ENCODE results near the gene RECK. TPM values are rescaled to one million over a fixed set of nuclear protein-coding genes. Genes with fewer than 3 reads are reported as not detected.
"Not testable (repeated sequence)": the region's sequence is repeated elsewhere in the genome, so short reads cannot be mapped to it uniquely, and the experiment has no call there.

The RECK gene
- total RNA-seq, 1 donor from 2014 or later: 3.8 TPM

DNA sequence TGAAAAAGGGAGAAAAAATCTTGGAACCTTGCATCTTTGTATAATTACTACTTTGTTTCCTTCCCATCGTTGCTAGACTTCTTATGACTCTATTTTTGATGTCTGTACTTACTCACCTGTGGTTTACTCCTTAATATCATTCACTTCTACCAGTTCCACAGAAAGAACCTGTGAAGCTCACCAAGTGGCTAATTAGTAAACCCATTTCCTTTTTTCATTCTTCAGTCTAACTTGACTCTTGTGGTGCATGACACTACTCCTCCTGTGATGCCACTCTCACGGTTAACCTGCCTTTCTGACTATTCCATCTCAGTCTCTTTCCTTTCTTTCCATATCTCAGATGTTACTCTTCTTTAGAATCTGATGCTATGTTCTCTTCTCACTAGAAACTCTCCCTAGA is 14.6 kb downstream of the RECK start:
- H3K36me3 Mint-ChIP-seq (ENCODE audit: low read depth): peaks cover 1% of the 10 kb centered on the region
- no peak for DNase-seq (ENCODE audit: low spot score)
- no peak overlapping the region for H3K4me3 Mint-ChIP-seq
- H3K27ac Mint-ChIP-seq: no peak overlapping the region
- no peaks in the 10 kb centered on the region for H3K4me1 Mint-ChIP-seq (ENCODE audit: low read depth)
- intact Hi-C loops (cut with micrococcal nuclease): loop anchor here (2.0 kb wide), 1 partner anchor 15 kb away; the partner anchor contains the start of gene RECK
- no peaks in the 10 kb centered on the region for H3K27me3 Mint-ChIP-seq (ENCODE audit: insufficient read depth)
- H3K9me3 Mint-ChIP-seq: no peaks in the 10 kb centered on the region

DNA sequence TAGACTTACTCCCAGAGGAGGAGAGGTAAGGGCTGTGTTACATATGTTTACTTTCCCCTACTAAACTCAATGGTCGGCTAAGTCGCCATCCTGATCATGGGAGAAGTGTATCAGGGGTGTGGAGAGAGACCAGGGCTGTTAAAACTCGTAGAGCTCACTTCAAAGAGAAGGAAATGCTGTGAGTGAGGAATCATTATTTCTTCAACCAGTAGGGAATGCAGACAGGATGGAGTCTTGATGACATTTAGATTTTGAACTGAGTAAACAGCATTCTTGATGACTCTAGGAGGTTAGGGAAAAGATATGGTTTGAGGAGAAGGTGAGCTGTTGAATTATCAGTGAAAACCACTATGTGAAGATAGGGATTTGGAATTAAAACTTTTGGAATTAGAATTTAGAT is 17.3 kb downstream of the RECK start:
- Mint-ChIP-seq H3K27ac (no peak overlapping the region), H3K36me3 (ENCODE audit: low read depth) (peaks cover 4% of the 10 kb centered on the region), H3K27me3 (ENCODE audit: insufficient read depth) (no peaks in the 10 kb centered on the region), H3K4me3 (no peak overlapping the region), H3K9me3 (no peaks in the 10 kb centered on the region), H3K4me1 (ENCODE audit: low read depth) (no peaks in the 10 kb centered on the region)
- intact Hi-C loops (cut with micrococcal nuclease): no loop called here
- DNase-seq (ENCODE audit: low spot score): no peak

DNA sequence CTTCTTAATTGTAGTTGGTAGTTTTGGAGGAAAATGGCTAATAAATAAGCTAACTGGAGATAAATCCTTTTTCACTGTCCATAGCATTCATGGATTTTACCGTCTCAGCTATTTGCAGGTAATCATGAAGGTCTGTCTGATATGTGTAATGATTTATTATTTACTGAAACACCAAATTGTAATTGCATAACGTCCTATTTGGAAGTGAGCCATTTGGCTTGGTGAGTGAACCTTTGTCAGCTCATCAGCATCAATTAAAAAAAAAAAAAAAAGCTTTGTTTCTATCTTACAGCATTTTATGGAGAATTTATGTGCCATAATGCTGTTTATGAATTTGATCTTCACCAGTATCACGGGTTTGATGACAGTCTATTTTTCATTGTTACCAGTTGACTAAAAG is 20.2 kb downstream of the RECK start:
- intact Hi-C loops (cut with micrococcal nuclease): no loop called here
- DNase-seq (ENCODE audit: low spot score): no peak
- Mint-ChIP-seq H3K4me3 (no peak overlapping the region), H3K27me3 (ENCODE audit: insufficient read depth) (no peaks in the 10 kb centered on the region), H3K27ac (no peak overlapping the region), H3K36me3 (ENCODE audit: low read depth) (peaks cover 11% of the 10 kb centered on the region), H3K9me3 (no peaks in the 10 kb centered on the region), H3K4me1 (ENCODE audit: low read depth) (no peaks in the 10 kb centered on the region)

DNA sequence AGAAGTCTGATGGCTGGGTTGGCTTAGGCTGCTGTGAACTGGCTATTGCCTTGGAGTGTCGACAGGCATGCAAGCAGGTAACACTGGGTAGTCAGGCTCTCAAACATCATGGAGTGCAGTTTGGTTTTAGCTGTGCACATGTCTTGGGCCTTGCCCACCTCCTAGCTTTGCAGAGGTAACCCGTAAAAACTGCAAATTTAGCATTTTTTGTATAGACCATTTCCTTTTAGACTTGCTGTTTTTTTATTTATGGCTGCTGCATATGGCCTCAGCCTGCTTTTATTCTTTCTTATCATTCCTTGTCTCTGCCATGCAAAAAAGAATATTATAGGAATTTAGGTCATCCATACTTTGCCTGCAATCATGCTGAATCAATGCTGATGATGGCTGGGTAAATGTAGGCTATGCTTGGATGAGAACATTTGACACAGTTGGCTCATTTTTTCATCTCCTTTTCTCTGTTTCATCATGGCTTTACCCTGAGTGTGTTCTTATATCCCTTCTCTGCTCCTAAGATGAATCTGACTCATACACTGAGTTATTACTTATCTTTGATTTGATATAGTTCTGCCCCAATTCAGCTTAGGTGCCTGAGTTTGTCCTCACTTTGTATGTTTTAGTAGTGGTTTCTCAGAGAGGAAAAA is 27.2 kb downstream of the RECK start:
- DNase-seq (ENCODE audit: low spot score): no peak
- intact Hi-C loops (cut with micrococcal nuclease): no loop called here
- no peak overlapping the region for H3K27ac Mint-ChIP-seq
- H3K4me1 Mint-ChIP-seq (ENCODE audit: low read depth): peaks cover 6% of the 10 kb centered on the region
- peaks cover 20% of the 10 kb centered on the region for H3K36me3 Mint-ChIP-seq (ENCODE audit: low read depth)
- no peak overlapping the region for H3K4me3 Mint-ChIP-seq
- no peaks in the 10 kb centered on the region for H3K9me3 Mint-ChIP-seq
- no peaks in the 10 kb centered on the region for H3K27me3 Mint-ChIP-seq (ENCODE audit: insufficient read depth)

DNA sequence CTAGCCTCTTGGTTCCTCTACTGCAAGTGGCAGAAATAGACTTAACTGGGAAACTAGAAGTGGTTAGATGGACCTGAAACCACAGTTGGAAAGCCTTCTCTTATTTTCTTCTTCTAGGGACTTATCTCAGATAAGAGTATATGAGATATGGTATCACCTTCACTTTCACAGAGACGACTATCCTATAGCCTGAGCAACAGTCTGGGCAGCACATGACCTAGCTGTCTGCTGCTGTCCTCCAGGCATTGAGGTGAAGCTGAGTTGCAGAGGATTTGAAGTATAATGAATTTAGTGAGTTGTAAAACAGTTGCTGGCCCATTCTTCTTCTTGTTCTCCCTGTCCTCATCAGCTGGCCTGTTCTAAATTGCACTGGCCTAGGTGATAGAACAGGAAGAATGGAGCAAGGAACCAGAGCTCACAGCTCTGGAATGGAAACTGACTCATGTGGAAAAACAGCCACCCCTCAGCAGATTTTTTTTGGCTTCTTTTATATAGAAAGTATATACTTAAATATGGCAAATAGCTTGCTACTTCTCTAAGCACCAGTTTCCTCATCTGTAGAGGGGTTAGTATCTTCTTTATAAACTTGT is 27.8 kb downstream of the RECK start:
- DNase-seq (ENCODE audit: low spot score): no peak
- peaks cover 6% of the 10 kb centered on the region for H3K4me1 Mint-ChIP-seq (ENCODE audit: low read depth)
- H3K4me3 Mint-ChIP-seq: no peak overlapping the region
- H3K27me3 Mint-ChIP-seq (ENCODE audit: insufficient read depth): no peaks in the 10 kb centered on the region
- no peaks in the 10 kb centered on the region for H3K9me3 Mint-ChIP-seq
- no peak overlapping the region for H3K27ac Mint-ChIP-seq
- intact Hi-C loops (cut with micrococcal nuclease): no loop called here
- peaks cover 20% of the 10 kb centered on the region for H3K36me3 Mint-ChIP-seq (ENCODE audit: low read depth)

DNA sequence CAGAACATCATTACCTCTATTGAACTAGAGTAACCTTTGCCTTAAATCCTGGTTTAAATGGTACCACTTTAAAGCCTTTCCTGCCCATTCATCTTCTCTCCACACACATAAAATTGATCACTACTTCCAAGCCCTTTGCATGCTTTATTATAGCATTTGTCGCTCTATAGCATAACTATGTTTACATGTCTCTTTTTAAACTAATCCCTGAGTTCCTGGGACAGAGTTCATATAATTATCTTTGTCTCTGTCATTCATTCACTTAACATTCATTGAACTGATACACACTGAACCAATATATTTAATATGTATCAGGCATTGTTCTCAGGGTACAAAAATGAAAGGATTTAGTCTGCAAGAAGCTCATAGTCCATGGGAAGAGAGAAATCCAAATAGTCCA is 37.3 kb downstream of the RECK start:
- H3K9me3 Mint-ChIP-seq: no peaks in the 10 kb centered on the region
- H3K4me1 Mint-ChIP-seq (ENCODE audit: low read depth): no peaks in the 10 kb centered on the region
- H3K27ac Mint-ChIP-seq: no peak overlapping the region
- intact Hi-C loops (cut with micrococcal nuclease): no loop called here
- peaks cover 2% of the 10 kb centered on the region for H3K36me3 Mint-ChIP-seq (ENCODE audit: low read depth)
- no peaks in the 10 kb centered on the region for H3K27me3 Mint-ChIP-seq (ENCODE audit: insufficient read depth)
- no peak overlapping the region for H3K4me3 Mint-ChIP-seq
- no peak for DNase-seq (ENCODE audit: low spot score)

DNA sequence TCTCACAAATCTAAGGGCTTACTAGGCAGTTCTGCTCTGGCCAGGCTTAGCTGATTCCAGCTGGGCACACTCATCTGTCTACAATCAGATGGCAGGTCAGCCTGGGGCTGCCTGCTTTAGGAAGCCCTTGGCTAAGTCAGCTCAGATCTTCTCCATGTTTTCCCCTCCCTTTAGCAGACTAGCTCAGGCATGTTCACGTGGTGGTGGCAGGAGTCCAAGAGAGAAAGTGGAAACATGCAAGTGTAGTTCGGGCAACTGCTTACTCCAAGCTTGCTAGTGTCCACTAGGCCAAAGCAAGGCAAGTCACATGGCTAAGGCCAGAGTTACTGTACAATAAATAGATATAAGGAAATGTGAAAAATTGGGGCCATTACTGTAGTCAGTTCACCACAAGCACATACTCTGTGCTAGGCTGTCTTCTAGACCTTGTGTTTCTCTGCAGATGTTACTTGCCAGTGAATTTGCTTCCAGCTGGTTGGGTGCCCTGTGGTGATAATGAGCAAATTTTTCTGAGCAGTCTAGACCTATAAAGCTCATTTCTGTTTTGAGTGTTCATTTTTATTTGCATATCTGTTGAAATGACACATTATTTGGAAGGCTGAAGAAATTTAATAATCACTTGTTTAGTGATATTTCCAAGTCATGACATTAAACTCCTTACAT is 38.3 kb downstream of the RECK start:
- no peak overlapping the region for H3K4me3 Mint-ChIP-seq
- no peaks in the 10 kb centered on the region for H3K4me1 Mint-ChIP-seq (ENCODE audit: low read depth)
- H3K27ac Mint-ChIP-seq: no peak overlapping the region
- H3K27me3 Mint-ChIP-seq (ENCODE audit: insufficient read depth): no peaks in the 10 kb centered on the region
- DNase-seq (ENCODE audit: low spot score): no peak
- intact Hi-C loops (cut with micrococcal nuclease): no loop called here
- no peaks in the 10 kb centered on the region for H3K9me3 Mint-ChIP-seq
- peaks cover 2% of the 10 kb centered on the region for H3K36me3 Mint-ChIP-seq (ENCODE audit: low read depth)

DNA sequence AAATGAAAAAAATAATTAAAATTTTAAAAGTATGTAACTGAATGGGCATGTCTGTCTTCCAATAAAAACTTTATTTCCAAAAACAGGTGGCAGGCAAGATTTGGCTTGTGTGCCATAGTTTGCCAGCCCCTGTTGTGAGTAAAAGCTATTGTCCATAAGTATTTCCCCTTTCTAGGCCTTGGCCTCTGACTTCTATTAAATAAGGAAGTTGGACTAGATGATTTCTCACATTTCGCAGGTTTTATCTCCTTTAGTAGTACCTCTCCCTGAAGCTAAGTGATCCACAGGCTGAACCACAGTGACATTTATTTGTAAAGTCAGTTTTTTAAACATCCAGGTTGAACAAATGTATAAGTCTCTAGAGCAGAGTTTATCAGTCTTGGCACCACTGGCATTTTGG is 41.3 kb downstream of the RECK start:
- Mint-ChIP-seq H3K9me3 (no peaks in the 10 kb centered on the region), H3K36me3 (ENCODE audit: low read depth) (peaks cover 2% of the 10 kb centered on the region), H3K27me3 (ENCODE audit: insufficient read depth) (no peaks in the 10 kb centered on the region), H3K27ac (no peak overlapping the region), H3K4me3 (no peak overlapping the region), H3K4me1 (ENCODE audit: low read depth) (no peaks in the 10 kb centered on the region)
- no peak for DNase-seq (ENCODE audit: low spot score)
- intact Hi-C loops (cut with micrococcal nuclease): no loop called here

DNA sequence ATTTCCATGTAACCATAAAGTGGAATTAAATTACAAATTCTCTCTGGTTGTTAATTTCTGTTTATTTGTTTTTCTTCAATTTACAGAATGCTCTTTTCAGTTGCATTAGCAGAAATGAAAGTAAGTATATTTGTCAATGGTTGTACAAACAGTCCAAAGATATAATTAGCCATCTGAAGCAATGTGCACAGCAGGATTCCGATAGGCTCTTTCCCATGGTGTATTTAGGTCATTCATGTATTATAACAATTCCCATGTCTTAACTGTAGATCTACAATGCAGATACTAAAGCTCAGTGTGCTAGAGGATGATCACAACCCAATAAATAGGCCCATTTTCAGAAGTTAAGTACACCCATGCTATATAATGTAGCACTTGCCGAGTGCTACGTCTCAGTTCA is 43.8 kb downstream of the RECK start:
- Mint-ChIP-seq H3K27ac (no peak overlapping the region), H3K4me3 (no peak overlapping the region), H3K36me3 (ENCODE audit: low read depth) (no peaks in the 10 kb centered on the region), H3K27me3 (ENCODE audit: insufficient read depth) (no peaks in the 10 kb centered on the region), H3K9me3 (no peaks in the 10 kb centered on the region), H3K4me1 (ENCODE audit: low read depth) (no peaks in the 10 kb centered on the region)
- no peak for DNase-seq (ENCODE audit: low spot score)
- intact Hi-C loops (cut with micrococcal nuclease): no loop called here

DNA sequence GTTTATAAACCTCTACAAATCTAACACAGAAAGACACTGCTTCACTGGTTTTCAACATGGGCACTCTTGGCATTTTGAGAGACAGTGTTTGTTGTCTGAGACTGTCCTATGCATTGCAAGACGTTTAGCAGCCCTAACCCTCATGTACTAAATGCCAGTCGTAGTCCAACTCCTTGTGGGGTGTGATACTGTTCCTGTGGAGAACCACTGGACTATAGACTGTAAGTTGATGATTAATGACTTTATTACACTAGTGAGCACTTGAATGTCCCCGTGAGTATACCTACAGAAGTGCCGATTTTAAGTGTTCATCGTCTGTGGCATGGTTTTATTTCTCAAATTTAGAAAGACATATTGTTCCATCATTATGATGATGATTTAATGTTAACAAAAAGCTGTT is 46.2 kb downstream of the RECK start:
- intact Hi-C loops (cut with micrococcal nuclease): no loop called here
- no peak overlapping the region for H3K4me3 Mint-ChIP-seq
- no peak for DNase-seq (ENCODE audit: low spot score)
- no peaks in the 10 kb centered on the region for H3K4me1 Mint-ChIP-seq (ENCODE audit: low read depth)
- H3K27ac Mint-ChIP-seq: no peak overlapping the region
- peaks cover 4% of the 10 kb centered on the region for H3K36me3 Mint-ChIP-seq (ENCODE audit: low read depth)
- H3K9me3 Mint-ChIP-seq: no peaks in the 10 kb centered on the region
- H3K27me3 Mint-ChIP-seq (ENCODE audit: insufficient read depth): no peaks in the 10 kb centered on the region

DNA sequence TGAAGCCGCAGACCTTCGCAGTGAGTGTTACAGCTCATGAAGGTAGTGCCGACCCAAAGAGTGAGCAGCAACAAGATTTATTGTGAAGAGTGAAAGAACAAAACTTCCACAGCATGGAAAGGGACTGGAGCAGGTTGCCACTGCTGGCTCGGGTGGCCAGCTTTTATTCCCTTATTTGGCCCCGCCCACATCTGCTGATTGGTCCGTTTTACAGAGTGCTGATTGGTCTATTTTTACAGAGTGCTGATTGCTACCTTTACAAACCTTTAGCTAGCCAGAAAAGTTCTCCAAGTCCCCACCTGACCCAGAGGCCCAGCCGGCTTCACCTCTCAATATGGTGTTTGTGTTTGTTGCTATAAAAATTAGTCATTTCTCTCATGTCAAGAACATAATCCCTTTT is 49.7 kb downstream of the RECK start:
- Mint-ChIP-seq H3K27ac (no peak overlapping the region), H3K36me3 (ENCODE audit: low read depth) (peaks cover 4% of the 10 kb centered on the region), H3K4me3 (no peak overlapping the region), H3K4me1 (ENCODE audit: low read depth) (peaks cover under 1% of the 10 kb centered on the region), H3K9me3 (no peaks in the 10 kb centered on the region), H3K27me3 (ENCODE audit: insufficient read depth) (no peaks in the 10 kb centered on the region)
- intact Hi-C loops (cut with micrococcal nuclease): no loop called here
- DNase-seq (ENCODE audit: low spot score): no peak

DNA sequence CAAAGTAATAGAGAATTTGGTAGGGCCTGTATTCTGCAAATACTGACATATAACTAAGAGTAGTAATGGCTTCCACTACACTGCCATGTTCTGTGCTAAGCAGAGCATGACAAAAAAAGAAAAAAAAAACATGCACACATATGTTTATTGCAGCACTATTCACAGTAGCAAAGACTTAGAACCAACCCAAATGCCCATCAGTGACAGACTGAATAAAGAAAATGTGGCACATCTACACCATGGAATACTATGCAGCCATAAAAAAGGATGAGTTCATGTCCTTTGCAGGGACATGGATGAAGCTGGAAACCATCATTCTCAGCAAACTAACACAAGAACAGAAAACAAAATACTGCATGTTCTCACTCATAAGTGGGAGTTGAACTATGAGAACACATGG is 50.3 kb downstream of the RECK start:
- H3K4me1 Mint-ChIP-seq (ENCODE audit: low read depth); H3K36me3 Mint-ChIP-seq (ENCODE audit: low read depth); H3K9me3 Mint-ChIP-seq; DNase-seq (ENCODE audit: low spot score); intact Hi-C loops (cut with micrococcal nuclease); H3K4me3 Mint-ChIP-seq; H3K27ac Mint-ChIP-seq; H3K27me3 Mint-ChIP-seq (ENCODE audit: insufficient read depth): not testable (repeated sequence)

DNA sequence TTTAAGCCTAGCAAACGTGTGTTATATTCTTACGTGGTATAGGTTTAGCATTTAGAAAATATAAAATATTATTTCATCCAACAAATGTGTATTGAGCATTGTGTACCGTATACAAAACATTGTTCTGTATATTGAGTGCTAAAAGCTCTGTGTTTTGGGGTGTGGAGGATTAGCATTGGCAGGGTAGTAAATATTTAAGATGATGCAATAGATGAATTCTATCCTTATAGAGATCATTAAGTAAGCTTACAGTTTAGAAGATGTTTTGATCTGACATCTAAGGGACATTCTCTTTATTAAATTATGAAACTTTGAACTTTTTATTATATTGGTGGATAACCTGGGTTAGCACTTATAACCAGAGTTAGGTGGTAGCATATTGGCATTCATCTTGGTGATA is 51.3 kb downstream of the RECK start:
- no peak overlapping the region for H3K27ac Mint-ChIP-seq
- H3K4me3 Mint-ChIP-seq: no peak overlapping the region
- DNase-seq (ENCODE audit: low spot score): no peak
- intact Hi-C loops (cut with micrococcal nuclease): no loop called here
- H3K9me3 Mint-ChIP-seq: peaks cover 7% of the 10 kb centered on the region
- peaks cover 9% of the 10 kb centered on the region for H3K36me3 Mint-ChIP-seq (ENCODE audit: low read depth)
- H3K27me3 Mint-ChIP-seq (ENCODE audit: insufficient read depth): no peaks in the 10 kb centered on the region
- peaks cover 13% of the 10 kb centered on the region for H3K4me1 Mint-ChIP-seq (ENCODE audit: low read depth)
